ENCODE results near the gene PCBP3.

DNA sequence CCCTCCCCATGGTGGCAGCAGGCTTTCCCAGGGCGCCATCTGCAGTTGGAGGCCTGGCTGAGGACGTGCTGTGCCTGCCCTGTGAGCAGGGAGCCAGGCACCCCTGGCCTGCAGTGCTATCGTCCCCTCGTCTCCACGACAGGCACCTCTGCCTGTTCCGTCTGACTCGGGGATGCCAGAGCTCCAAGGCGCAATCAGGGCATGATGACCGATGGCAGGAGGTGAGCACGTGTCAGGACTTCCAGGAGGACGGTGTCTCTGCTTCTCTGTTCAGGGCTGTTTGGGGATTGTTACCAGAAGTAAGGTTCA, 125.2 kb downstream of the PCBP3 start:
- TF ChIP-seq GATA2 (IDR thresholded peaks at IDR 0.05; ENCODE audit: low read depth, low read length) = no peak
- no peak for TF ChIP-seq GATA3 (IDR thresholded peaks at IDR 0.05; ENCODE audit: low read depth, low read length)
